ENCODE data around the gene TC2N.

Gene TC2N

GRCh38 chr14:91896419-91896818 is 29.1 kb upstream of the TC2N start:
- DNase-seq (ENCODE audit: low spot score) = no peak

GRCh38 chr14:91893669-91894068 is 26.3 kb upstream of the TC2N start:
- TF ChIP-seq, protein P1, sequence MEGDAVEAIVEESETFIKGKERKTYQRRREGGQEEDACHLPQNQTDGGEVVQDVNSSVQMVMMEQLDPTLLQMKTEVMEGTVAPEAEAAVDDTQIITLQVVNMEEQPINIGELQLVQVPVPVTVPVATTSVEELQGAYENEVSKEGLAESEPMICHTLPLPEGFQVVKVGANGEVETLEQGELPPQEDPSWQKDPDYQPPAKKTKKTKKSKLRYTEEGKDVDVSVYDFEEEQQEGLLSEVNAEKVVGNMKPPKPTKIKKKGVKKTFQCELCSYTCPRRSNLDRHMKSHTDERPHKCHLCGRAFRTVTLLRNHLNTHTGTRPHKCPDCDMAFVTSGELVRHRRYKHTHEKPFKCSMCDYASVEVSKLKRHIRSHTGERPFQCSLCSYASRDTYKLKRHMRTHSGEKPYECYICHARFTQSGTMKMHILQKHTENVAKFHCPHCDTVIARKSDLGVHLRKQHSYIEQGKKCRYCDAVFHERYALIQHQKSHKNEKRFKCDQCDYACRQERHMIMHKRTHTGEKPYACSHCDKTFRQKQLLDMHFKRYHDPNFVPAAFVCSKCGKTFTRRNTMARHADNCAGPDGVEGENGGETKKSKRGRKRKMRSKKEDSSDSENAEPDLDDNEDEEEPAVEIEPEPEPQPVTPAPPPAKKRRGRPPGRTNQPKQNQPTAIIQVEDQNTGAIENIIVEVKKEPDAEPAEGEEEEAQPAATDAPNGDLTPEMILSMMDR (IDR thresholded peaks at IDR 0.05; ENCODE audit: extremely low read depth, missing control alignments) = no peak
- no peak for DNase-seq (ENCODE audit: low spot score)

More at GRCh38 chr14:91896419-91896818, 29.1 kb upstream of the TC2N start:
- TF ChIP-seq, protein P1 (IDR thresholded peaks at IDR 0.05; ENCODE audit: extremely low read depth, missing control alignments) = no peak

DNA sequence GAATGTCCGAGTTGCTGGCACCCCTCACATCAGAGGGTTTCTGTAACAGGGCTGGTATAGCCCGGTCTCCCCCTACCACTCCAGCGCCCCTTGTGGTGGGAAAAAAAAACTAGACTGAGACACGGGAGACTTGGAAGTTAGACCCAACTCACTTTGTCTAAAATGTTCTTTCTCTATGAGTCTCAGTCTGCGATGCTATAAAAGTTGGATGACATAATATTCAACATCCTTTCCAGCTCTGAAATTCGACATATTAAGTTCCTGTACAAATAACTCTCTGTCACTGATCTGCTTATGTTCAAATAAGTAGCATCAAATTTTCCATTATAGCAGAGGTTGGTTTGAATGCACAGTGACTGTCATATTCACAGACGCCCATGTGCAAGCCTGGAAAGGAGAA is 25.7 kb upstream of the TC2N start:
- TF ChIP-seq, protein P1 (IDR thresholded peaks at IDR 0.05; ENCODE audit: extremely low read depth, missing control alignments) = peak; percentile 45
- DNase-seq (ENCODE audit: low spot score) = peak; percentile 37

GRCh38 chr14:91891721-91892220 is 24.4 kb upstream of the TC2N start:
- TF ChIP-seq, protein P1 (IDR thresholded peaks at IDR 0.05; ENCODE audit: extremely low read depth, missing control alignments) = no peak
- DNase-seq (ENCODE audit: low spot score) = no peak

DNA sequence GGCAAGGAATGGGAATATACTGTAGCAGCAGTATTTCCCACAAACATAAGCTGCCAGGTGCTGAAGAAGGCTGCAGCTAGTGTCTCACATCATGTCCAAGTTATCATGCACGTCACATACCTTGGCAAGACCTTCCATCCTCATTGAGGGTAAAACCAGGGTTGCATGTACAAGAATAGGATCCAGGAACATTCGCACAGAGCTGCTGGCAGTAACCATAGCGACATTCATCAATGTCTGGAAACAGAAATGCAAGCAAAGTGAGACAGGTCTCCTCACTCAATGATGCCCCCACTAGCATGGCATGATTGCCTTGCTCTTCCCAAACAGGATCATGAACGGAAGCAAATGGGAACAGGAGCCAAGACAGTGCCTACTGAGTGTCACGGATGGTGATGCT is 23.8 kb upstream of the TC2N start:
- no peak for DNase-seq (ENCODE audit: low spot score)
- TF ChIP-seq, protein P1 (IDR thresholded peaks at IDR 0.05; ENCODE audit: extremely low read depth, missing control alignments) = no peak

DNA sequence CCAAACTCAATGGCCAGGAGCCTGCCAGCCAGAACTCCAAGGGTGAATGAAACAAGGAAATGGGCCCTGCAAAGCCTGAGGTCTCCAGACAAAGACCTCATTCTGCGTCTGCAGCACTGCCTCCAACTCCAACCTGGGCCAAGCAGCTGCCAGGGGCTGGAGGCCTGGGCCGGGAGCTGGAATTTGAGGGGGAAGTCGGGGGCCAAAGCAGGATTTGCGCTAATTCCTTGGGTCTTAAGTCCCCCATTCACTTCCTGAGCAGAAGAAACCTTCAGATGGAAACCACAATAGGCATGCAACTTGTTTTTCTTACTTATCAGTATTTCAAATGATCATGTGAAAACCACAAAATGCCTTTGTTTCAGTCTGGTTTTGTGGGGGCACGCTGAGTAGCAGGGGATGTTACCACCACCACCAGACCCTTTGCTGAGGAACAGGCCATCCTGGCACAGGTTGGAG is 23.0 kb upstream of the TC2N start:
- no peak for DNase-seq (ENCODE audit: low spot score)
- TF ChIP-seq, protein P1 (IDR thresholded peaks at IDR 0.05; ENCODE audit: extremely low read depth, missing control alignments) = no peak

DNA sequence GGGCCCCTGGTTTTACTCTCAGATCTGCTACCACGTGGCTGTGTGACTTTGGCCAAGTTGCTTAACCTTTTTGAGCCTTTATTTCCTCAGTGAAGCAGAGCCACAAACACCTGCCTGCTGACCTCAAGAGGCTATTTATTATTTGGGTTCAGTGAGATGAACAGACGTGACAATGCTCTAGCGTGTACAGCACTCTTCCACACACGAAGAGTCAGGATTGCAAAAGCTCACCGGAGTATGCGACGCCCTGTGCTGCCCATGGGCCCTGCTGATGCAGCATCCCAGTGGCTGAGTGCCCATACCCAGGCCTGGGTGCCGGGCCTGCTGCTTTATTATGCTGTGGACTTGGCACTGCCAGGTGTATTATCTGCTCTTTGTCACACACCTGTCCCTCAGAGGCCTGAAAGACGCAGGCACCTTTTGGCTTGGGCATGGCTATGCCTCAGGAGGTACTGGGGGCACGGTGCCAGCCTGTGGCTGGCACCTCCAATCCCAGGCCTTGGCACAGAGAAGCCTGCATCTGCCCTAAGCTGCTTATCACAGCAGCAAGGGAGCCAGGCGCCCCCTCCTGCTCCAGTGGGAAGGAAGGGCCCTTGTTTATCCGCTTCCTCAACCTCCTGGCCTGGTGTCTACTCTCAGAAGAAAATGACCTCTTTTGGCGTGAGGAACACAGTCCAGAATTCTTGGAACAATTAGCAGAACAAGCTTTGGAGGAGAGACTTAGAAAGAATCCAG is 22.3 kb upstream of the TC2N start:
- TF ChIP-seq, protein P1 (IDR thresholded peaks at IDR 0.05; ENCODE audit: extremely low read depth, missing control alignments) = no peak

More for the DNA sequence above, 22.3 kb upstream of the TC2N start:
- no peak for DNase-seq (ENCODE audit: low spot score)

Data from GM20000 (cell line).